ENCODE measurements around the gene RASA3. TPM values are rescaled to one million over a fixed set of nuclear protein-coding genes. Genes with fewer than 3 reads are reported as not detected.
"Not testable (repeated sequence)": the region's sequence is repeated elsewhere in the genome, so short reads cannot be mapped to it uniquely, and the experiment has no call there.

RASA3 gene
- polyA plus RNA-seq, 3 donors: 9.0 to 32.6 (median 16.6) TPM

- 23% methylated on average over 6 of the region's 11 CpGs for WGBS (ENCODE audit: insufficient coverage)
- Histone ChIP-seq H3K36me3 (replicated peaks in 1 of 2; ENCODE audit: control insufficient read depth in 1 of 2, insufficient read depth in 2 of 2, low read length in 2 of 2) (peaks cover 6 to 24% of the 10 kb centered on the region in 2 donors), H3K27me3 (ENCODE audit: control insufficient read depth in 2 of 2, insufficient read depth in 2 of 2, low read length in 2 of 2) (no peaks in the 10 kb centered on the region), H3K9me3 (replicated peaks in 1 of 2; ENCODE audit: control insufficient read depth in 1 of 2, insufficient read depth in 1 of 2, low read length in 2 of 2) (no peaks in the 10 kb centered on the region), H3K9ac (ENCODE audit: insufficient read depth, low read length, poor library complexity, severe bottlenecking) (no peak overlapping the region), H3K79me2 (ENCODE audit: insufficient read depth, low read length) (peaks cover 87% of the 10 kb centered on the region), H4K20me1 (ENCODE audit: insufficient read depth, low read length) (peaks cover 92% of the 10 kb centered on the region), H3K4me1 (ENCODE audit: control insufficient read depth in 1 of 2, insufficient read depth in 2 of 2, low read length in 2 of 2) (peaks cover 50 to 52% of the 10 kb centered on the region in 2 donors), H3K27ac (ENCODE audit: low read depth in 1 of 2, low read length in 2 of 2) (no peak overlapping the region), H3K4me3 (replicated peaks in 1 of 3; ENCODE audit: low read depth in 2 of 3, low read length in 3 of 3) (no peak overlapping the region), H2AFZ (ENCODE audit: insufficient read depth, low read depth, low read length, poor library complexity, severe bottlenecking) (no peak overlapping the region), H3K4me2 (replicated peaks; ENCODE audit: extremely low read depth, low read length, poor library complexity, severe bottlenecking) (no peak overlapping the region)
- Mint-ChIP-seq H3K27ac (peak overlapping the region in 5 of 7 donors; percentile 5 to 83 (median 61)), H3K4me1 (peaks cover 52% of the 10 kb centered on the region), H3K36me3 (peaks cover 45 to 61% of the 10 kb centered on the region in 2 donors), H3K27me3 (ENCODE audit: low read depth in 3 of 3) (peaks cover 0 to 4% (median 3%) of the 10 kb centered on the region in 3 donors), H3K9me3 (no peaks in the 10 kb centered on the region), H3K4me3 (no peak overlapping the region)
- intact Hi-C loops (cut with micrococcal nuclease): loop anchor here (2.0 to 10.0 kb wide), 3 partner anchors 47 to 157 kb away; no protein-coding TSS in a partner anchor
- DNase-seq: peak in 1 of 3 donors; percentile 36
- TF ChIP-seq CTCF (IDR thresholded peaks at IDR 0.05): no peak
These were observed 20.8 kb downstream of the RASA3 start for GRCh38 chr13:114111577-114111976.

GRCh38 chr13:114110830-114111189 lies 21.6 kb downstream of the RASA3 start:
- Histone ChIP-seq H3K4me2 (replicated peaks; ENCODE audit: extremely low read depth, low read length, poor library complexity, severe bottlenecking) (peak overlapping the region; percentile 50), H3K36me3 (replicated peaks in 1 of 2; ENCODE audit: control insufficient read depth in 1 of 2, insufficient read depth in 2 of 2, low read length in 2 of 2) (peaks cover 6 to 24% of the 10 kb centered on the region in 2 donors), H3K4me1 (ENCODE audit: control insufficient read depth in 1 of 2, insufficient read depth in 2 of 2, low read length in 2 of 2) (peaks cover 44 to 45% of the 10 kb centered on the region in 2 donors), H3K4me3 (replicated peaks in 1 of 3; ENCODE audit: low read depth in 2 of 3, low read length in 3 of 3) (peak overlapping the region in 1 of 3 experiments; percentile 42), H3K27ac (ENCODE audit: low read depth in 1 of 2, low read length in 2 of 2) (peak overlapping the region; percentile 1 to 64), H3K9ac (ENCODE audit: insufficient read depth, low read length, poor library complexity, severe bottlenecking) (peak overlapping the region; percentile 47), H2AFZ (ENCODE audit: insufficient read depth, low read depth, low read length, poor library complexity, severe bottlenecking) (peak overlapping the region; percentile 17), H3K79me2 (ENCODE audit: insufficient read depth, low read length) (peaks cover 87% of the 10 kb centered on the region), H4K20me1 (ENCODE audit: insufficient read depth, low read length) (peaks cover 92% of the 10 kb centered on the region)
- H3K9me3 Mint-ChIP-seq; DNase-seq; H3K27me3 ChIP-seq (ENCODE audit: control insufficient read depth in 2 of 2, insufficient read depth in 2 of 2, low read length in 2 of 2); H3K27me3 Mint-ChIP-seq (ENCODE audit: low read depth in 3 of 3); H3K9me3 ChIP-seq (replicated peaks in 1 of 2; ENCODE audit: control insufficient read depth in 1 of 2, insufficient read depth in 1 of 2, low read length in 2 of 2): not testable (repeated sequence)
- H3K4me1 Mint-ChIP-seq: peaks cover 47% of the 10 kb centered on the region
- peaks cover 45 to 60% of the 10 kb centered on the region in 2 donors for H3K36me3 Mint-ChIP-seq
- intact Hi-C loops (cut with micrococcal nuclease): loop anchor here (2.0 to 10.0 kb wide), 3 partner anchors 46 to 156 kb away; no protein-coding TSS in a partner anchor
- peak overlapping the region; percentile 34 to 84 for H3K4me3 Mint-ChIP-seq
- WGBS (ENCODE audit: insufficient coverage): 29% methylated on average over 5 of the region's 18 CpGs
- TF ChIP-seq CTCF (IDR thresholded peaks at IDR 0.05): peak; percentile 19
- H3K27ac Mint-ChIP-seq: peak overlapping the region in 4 of 7 donors; percentile 58 to 87 (median 74)
